Measurements from ENCODE around the gene ENO2.

Gene ENO2

GRCh38 chr12:6950811-6951540 is 36.6 kb downstream of the ENO2 start, which contains the start of gene PTPN6:
Gene PTPN6 (plus strand): TSS chr12:6951356. CDS start chr12:6951513, 157 bp downstream.
- no peaks in the 10 kb centered on the region for H4K20me1 ChIP-seq (ENCODE audit: insufficient read depth)
- no peak within 1 kb of the TSS for H2AFZ ChIP-seq (ENCODE audit: low read depth)
- peaks cover 36% of the 10 kb centered on the region for H3K4me1 ChIP-seq (ENCODE audit: low read depth, poor library complexity, severe bottlenecking)
- no peaks in the 10 kb centered on the region for H3K36me3 ChIP-seq (ENCODE audit: insufficient read depth)
- no peaks in the 10 kb centered on the region for H3K79me2 ChIP-seq (ENCODE audit: insufficient read depth, low read depth)
- no peak within 1 kb of the TSS for H3K4me2 ChIP-seq
- H3K9ac ChIP-seq, result no peak within 1 kb of the TSS
- no peak within 1 kb of the TSS for H3K27ac ChIP-seq
- no peak for TF ChIP-seq CTCF (conservative IDR thresholded peaks at IDR 0.05; ENCODE audit: low read depth, low read length)
- H3K4me3 ChIP-seq (IDR thresholded peaks at IDR 0.05; ENCODE audit: insufficient read depth, low read depth, low read length), result no peak within 1 kb of the TSS
- no peaks in the 10 kb centered on the region for H3K27me3 ChIP-seq (ENCODE audit: insufficient read depth, low read depth)

- Histone ChIP-seq H3K4me2 (no peak overlapping the region), H3K4me1 (ENCODE audit: low read depth, poor library complexity, severe bottlenecking) (peaks cover 36% of the 10 kb centered on the region), H3K4me3 (IDR thresholded peaks at IDR 0.05; ENCODE audit: insufficient read depth, low read depth, low read length) (no peak overlapping the region)
Observed at GRCh38 chr12:6951551-6952120, 37.3 kb downstream of the ENO2 start.

GRCh38 chr12:6952121-6952862 is 37.9 kb downstream of the ENO2 start:
- no peak overlapping the region for H2AFZ ChIP-seq (ENCODE audit: low read depth)
- TF ChIP-seq CTCF (conservative IDR thresholded peaks at IDR 0.05; ENCODE audit: low read depth, low read length), result no peak
- H3K9ac ChIP-seq, result no peak overlapping the region
- H3K4me3 ChIP-seq (IDR thresholded peaks at IDR 0.05; ENCODE audit: insufficient read depth, low read depth, low read length), result no peak overlapping the region
- H3K79me2 ChIP-seq (ENCODE audit: insufficient read depth, low read depth), result no peaks in the 10 kb centered on the region
- H3K4me1 ChIP-seq (ENCODE audit: low read depth, poor library complexity, severe bottlenecking), result peaks cover 36% of the 10 kb centered on the region
- H3K36me3 ChIP-seq (ENCODE audit: insufficient read depth), result no peaks in the 10 kb centered on the region
- no peaks in the 10 kb centered on the region for H4K20me1 ChIP-seq (ENCODE audit: insufficient read depth)
- H3K27ac ChIP-seq, result no peak overlapping the region
- no peak overlapping the region for H3K4me2 ChIP-seq
- no peaks in the 10 kb centered on the region for H3K27me3 ChIP-seq (ENCODE audit: insufficient read depth, low read depth)

More at GRCh38 chr12:6951551-6952120, 37.3 kb downstream of the ENO2 start:
- no peaks in the 10 kb centered on the region for H3K36me3 ChIP-seq (ENCODE audit: insufficient read depth)
- no peak overlapping the region for H3K9ac ChIP-seq
- H3K27me3 ChIP-seq (ENCODE audit: insufficient read depth, low read depth), result no peaks in the 10 kb centered on the region
- no peaks in the 10 kb centered on the region for H4K20me1 ChIP-seq (ENCODE audit: insufficient read depth)
- TF ChIP-seq CTCF (conservative IDR thresholded peaks at IDR 0.05; ENCODE audit: low read depth, low read length), result no peak
- H3K79me2 ChIP-seq (ENCODE audit: insufficient read depth, low read depth), result no peaks in the 10 kb centered on the region
- H3K27ac ChIP-seq, result no peak overlapping the region
- no peak overlapping the region for H2AFZ ChIP-seq (ENCODE audit: low read depth)

- Histone ChIP-seq H4K20me1 (ENCODE audit: insufficient read depth) (no peaks in the 10 kb centered on the region), H3K27me3 (ENCODE audit: insufficient read depth, low read depth) (no peaks in the 10 kb centered on the region), H3K4me1 (ENCODE audit: low read depth, poor library complexity, severe bottlenecking) (peaks cover 36% of the 10 kb centered on the region), H3K79me2 (ENCODE audit: insufficient read depth, low read depth) (no peaks in the 10 kb centered on the region), H3K36me3 (ENCODE audit: insufficient read depth) (no peaks in the 10 kb centered on the region), H3K4me2 (peak overlapping the region; percentile 93), H3K27ac (peak overlapping the region; percentile 35), H2AFZ (ENCODE audit: low read depth) (peak overlapping the region; percentile 79; the same call in 1 of the 2 replicates), H3K9ac (peak overlapping the region; percentile 20; the same call in 1 of the 2 replicates), H3K4me3 (IDR thresholded peaks at IDR 0.05; ENCODE audit: insufficient read depth, low read depth, low read length) (no peak overlapping the region)
- no peak for TF ChIP-seq CTCF (conservative IDR thresholded peaks at IDR 0.05; ENCODE audit: low read depth, low read length)
Observed at GRCh38 chr12:6952863-6953441, 38.6 kb downstream of the ENO2 start.

All from KMS-11 (cell line).